ENCODE results near the gene HIVEP1. TPM values are rescaled to one million over a fixed set of nuclear protein-coding genes. Genes with fewer than 3 reads are reported as not detected.

HIVEP1 gene
- total and polyA plus RNA-seq, 3 donors from 2014 or later, result 15.5 to 53.3 (median 44.1) TPM

GRCh38 chr6:12160326-12160725 is 148.2 kb downstream of the HIVEP1 start:
- TF ChIP-seq CTCF (IDR thresholded peaks at IDR 0.05) (no peak), POLR2A (IDR thresholded peaks at IDR 0.05) (no peak)
- WGBS, 2 donors, result 68 to 78% methylated on average over 4 of the region's 4 CpGs
- Histone ChIP-seq H3K27ac (no peak overlapping the region), H3K36me3 (ENCODE audit: low read depth, missing control alignments) (no peaks in the 10 kb centered on the region), H3K27me3 (no peaks in the 10 kb centered on the region), H3K4me1 (no peaks in the 10 kb centered on the region), H3K9me3 (no peaks in the 10 kb centered on the region), H3K4me3 (no peak overlapping the region)
- intact Hi-C loops (cut with DNase I; ENCODE audit: low total_unique reads), result no loop called here
- DNase-seq, result no peak

GRCh38 chr6:12162213-12162612 is 150.1 kb downstream of the HIVEP1 start:
- 92 to 97% methylated on average over 5 of the region's 5 CpGs for WGBS, 2 donors
- intact Hi-C loops (cut with DNase I; ENCODE audit: low total_unique reads), result no loop called here
- Histone ChIP-seq H3K4me3 (no peak overlapping the region), H3K4me1 (no peaks in the 10 kb centered on the region), H3K36me3 (ENCODE audit: low read depth, missing control alignments) (no peaks in the 10 kb centered on the region), H3K27me3 (no peaks in the 10 kb centered on the region), H3K27ac (no peak overlapping the region), H3K9me3 (no peaks in the 10 kb centered on the region)
- TF ChIP-seq POLR2A (IDR thresholded peaks at IDR 0.05) (no peak), CTCF (IDR thresholded peaks at IDR 0.05) (no peak)
- no peak for DNase-seq

- intact Hi-C loops (cut with DNase I; ENCODE audit: low total_unique reads), result no loop called here
- H3K4me1 ChIP-seq, result no peaks in the 10 kb centered on the region
- no peak for DNase-seq
- 74 to 80% methylated on average over 3 of the region's 3 CpGs for WGBS, 2 donors
- no peaks in the 10 kb centered on the region for H3K27me3 ChIP-seq
- no peak overlapping the region for H3K4me3 ChIP-seq
- TF ChIP-seq POLR2A (IDR thresholded peaks at IDR 0.05) (no peak), CTCF (IDR thresholded peaks at IDR 0.05) (no peak)
- no peaks in the 10 kb centered on the region for H3K36me3 ChIP-seq (ENCODE audit: low read depth, missing control alignments)
- H3K9me3 ChIP-seq, result no peaks in the 10 kb centered on the region
- no peak overlapping the region for H3K27ac ChIP-seq
Measured at GRCh38 chr6:12163149-12163548, 151.0 kb downstream of the HIVEP1 start.

- Histone ChIP-seq H3K27me3 (no peaks in the 10 kb centered on the region), H3K36me3 (ENCODE audit: low read depth, missing control alignments) (no peaks in the 10 kb centered on the region), H3K4me3 (no peak overlapping the region), H3K9me3 (no peaks in the 10 kb centered on the region), H3K27ac (no peak overlapping the region), H3K4me1 (no peaks in the 10 kb centered on the region)
- intact Hi-C loops (cut with DNase I; ENCODE audit: low total_unique reads), result no loop called here
- WGBS, 2 donors, result 92 to 96% methylated on average over 16 to 19 of the region's 19 CpGs
- no peak for DNase-seq
- TF ChIP-seq CTCF (IDR thresholded peaks at IDR 0.05) (no peak), POLR2A (IDR thresholded peaks at IDR 0.05) (no peak)
Measured at GRCh38 chr6:12163744-12164507, 151.8 kb downstream of the HIVEP1 start.

- H3K27me3 ChIP-seq, result no peaks in the 10 kb centered on the region
- TF ChIP-seq CTCF (IDR thresholded peaks at IDR 0.05) (no peak), POLR2A (IDR thresholded peaks at IDR 0.05) (no peak)
- no peaks in the 10 kb centered on the region for H3K9me3 ChIP-seq
- no peak overlapping the region for H3K4me3 ChIP-seq
- DNase-seq, result no peak
- no peaks in the 10 kb centered on the region for H3K36me3 ChIP-seq (ENCODE audit: low read depth, missing control alignments)
- H3K4me1 ChIP-seq, result no peaks in the 10 kb centered on the region
- H3K27ac ChIP-seq, result no peak overlapping the region
- intact Hi-C loops (cut with DNase I; ENCODE audit: low total_unique reads), result no loop called here
Measured at GRCh38 chr6:12164508-12164770, 152.3 kb downstream of the HIVEP1 start.

Measured in testis (tissue), 3 donors.